Dendritic cell treated with granulocyte-macrophage colony-stimulating factor and Interleukin-4, amounts not matched to agents 40 ng/mL and 50 ng/mL, for 4 days (primary cell): ENCODE measurements around the gene KATNAL2.
A peak's percentile ranks its signal among the peaks of the same experiment; 100 is the strongest.

ENCODE experiments used
- H3K27ac Mint-ChIP-seq: one replicate; pipeline ENCODE4 v1.8.0; 2022; ENCODE audit warnings: mild to moderate bottlenecking, mixed read lengths
- H3K27me3 Mint-ChIP-seq: one replicate; pipeline ENCODE4 v1.8.0; 2022; ENCODE audit warnings: mild to moderate bottlenecking, mixed read lengths
- H3K36me3 Mint-ChIP-seq: one replicate; pipeline ENCODE4 v1.8.0; 2022; ENCODE audit warnings: low read depth, mixed read lengths
- H3K4me1 Mint-ChIP-seq: one replicate; pipeline ENCODE4 v1.8.0; 2022; ENCODE audit warnings: low read depth, mixed read lengths
- H3K4me3 Mint-ChIP-seq: one replicate; pipeline ENCODE4 v1.8.0; 2022; ENCODE audit warnings: mild to moderate bottlenecking, moderate library complexity, mixed read lengths
- H3K9me3 Mint-ChIP-seq: one replicate; pipeline ENCODE4 v1.8.0; 2022; ENCODE audit warnings: mixed read lengths
- intact Hi-C: fragments of 100-400 bp; cut with micrococcal nuclease; formaldehyde crosslinking; loops from one replicate; pipeline ENCODE4 v1.15.0; 2022

Gene KATNAL2

GRCh38 chr18:47095810-47096209 is 178.4 kb downstream of the KATNAL2 start:
- Mint-ChIP-seq H3K9me3 (no peaks in the 10 kb centered on the region), H3K4me3 (no peak overlapping the region), H3K4me1 (no peaks in the 10 kb centered on the region), H3K27me3 (no peaks in the 10 kb centered on the region), H3K27ac (no peak overlapping the region), H3K36me3 (peaks cover 8% of the 10 kb centered on the region)
- intact Hi-C loops, result no loop called here

GRCh38 chr18:47100212-47100831 is 182.9 kb downstream of the KATNAL2 start:
- Mint-ChIP-seq H3K4me3 (no peak overlapping the region), H3K36me3 (peaks cover 21% of the 10 kb centered on the region), H3K27me3 (no peaks in the 10 kb centered on the region), H3K4me1 (no peaks in the 10 kb centered on the region), H3K27ac (no peak overlapping the region), H3K9me3 (no peaks in the 10 kb centered on the region)
- intact Hi-C loops, result loop anchor here (2.0 kb wide), 1 partner anchor 104 kb away; no protein-coding TSS in a partner anchor

DNA sequence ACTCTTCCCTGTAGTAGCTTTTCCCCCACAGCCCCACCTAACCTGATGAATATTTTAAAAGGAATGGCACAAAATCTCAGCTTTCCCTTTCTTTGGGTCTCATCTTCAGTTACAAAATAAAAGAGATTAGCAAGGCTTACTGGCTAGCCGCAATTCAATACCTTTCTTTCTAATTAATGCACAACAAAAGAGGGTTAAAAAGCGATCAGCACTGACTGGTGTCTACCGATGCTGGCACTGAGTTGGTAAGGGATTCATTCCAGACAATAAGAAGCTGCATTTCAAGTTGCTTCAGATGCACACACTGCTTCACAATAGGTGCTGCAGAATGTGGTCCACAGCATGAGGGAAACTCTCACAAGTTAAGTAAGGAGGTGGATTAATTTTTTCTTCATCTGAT is 191.0 kb downstream of the KATNAL2 start:
- H3K4me3 Mint-ChIP-seq, result no peak overlapping the region
- intact Hi-C loops, result no loop called here
- H3K27ac Mint-ChIP-seq, result no peak overlapping the region
- H3K36me3 Mint-ChIP-seq, result peaks cover 84% of the 10 kb centered on the region
- no peaks in the 10 kb centered on the region for H3K4me1 Mint-ChIP-seq
- no peaks in the 10 kb centered on the region for H3K9me3 Mint-ChIP-seq
- H3K27me3 Mint-ChIP-seq, result no peaks in the 10 kb centered on the region

GRCh38 chr18:47108998-47109405 is 191.6 kb downstream of the KATNAL2 start:
- no peaks in the 10 kb centered on the region for H3K4me1 Mint-ChIP-seq
- H3K9me3 Mint-ChIP-seq, result no peaks in the 10 kb centered on the region
- no peak overlapping the region for H3K4me3 Mint-ChIP-seq
- intact Hi-C loops, result no loop called here
- H3K27ac Mint-ChIP-seq, result no peak overlapping the region
- peaks cover 85% of the 10 kb centered on the region for H3K36me3 Mint-ChIP-seq
- H3K27me3 Mint-ChIP-seq, result no peaks in the 10 kb centered on the region

DNA sequence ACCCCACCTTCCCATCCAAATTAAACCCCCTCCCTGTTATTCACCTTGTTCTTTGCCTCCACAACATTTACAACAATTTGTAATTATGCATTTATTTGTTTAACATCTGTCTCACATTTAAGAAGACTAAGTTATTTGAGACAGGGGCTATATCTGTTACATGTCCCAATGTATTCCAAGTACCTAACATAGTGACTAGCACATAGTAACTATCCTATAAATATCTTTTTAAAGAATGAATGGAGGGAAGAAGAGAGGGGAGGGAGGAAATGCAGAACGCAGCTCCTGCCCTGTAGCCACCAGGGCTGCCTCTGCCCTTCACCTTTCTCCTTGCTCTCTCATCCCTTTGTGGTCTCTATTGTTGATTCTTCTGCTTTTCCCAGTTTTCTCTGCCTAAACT is 192.3 kb downstream of the KATNAL2 start:
- Mint-ChIP-seq H3K27ac (peak overlapping the region; percentile 41), H3K9me3 (no peaks in the 10 kb centered on the region), H3K27me3 (no peaks in the 10 kb centered on the region), H3K36me3 (peaks cover 84% of the 10 kb centered on the region), H3K4me3 (no peak overlapping the region), H3K4me1 (no peaks in the 10 kb centered on the region)
- intact Hi-C loops, result no loop called here

GRCh38 chr18:47110492-47111274 is 193.3 kb downstream of the KATNAL2 start:
- H3K27me3 Mint-ChIP-seq, result no peaks in the 10 kb centered on the region
- no peak overlapping the region for H3K27ac Mint-ChIP-seq
- H3K4me1 Mint-ChIP-seq, result no peaks in the 10 kb centered on the region
- no peak overlapping the region for H3K4me3 Mint-ChIP-seq
- no peaks in the 10 kb centered on the region for H3K9me3 Mint-ChIP-seq
- peaks cover 92% of the 10 kb centered on the region for H3K36me3 Mint-ChIP-seq
- intact Hi-C loops, result no loop called here

DNA sequence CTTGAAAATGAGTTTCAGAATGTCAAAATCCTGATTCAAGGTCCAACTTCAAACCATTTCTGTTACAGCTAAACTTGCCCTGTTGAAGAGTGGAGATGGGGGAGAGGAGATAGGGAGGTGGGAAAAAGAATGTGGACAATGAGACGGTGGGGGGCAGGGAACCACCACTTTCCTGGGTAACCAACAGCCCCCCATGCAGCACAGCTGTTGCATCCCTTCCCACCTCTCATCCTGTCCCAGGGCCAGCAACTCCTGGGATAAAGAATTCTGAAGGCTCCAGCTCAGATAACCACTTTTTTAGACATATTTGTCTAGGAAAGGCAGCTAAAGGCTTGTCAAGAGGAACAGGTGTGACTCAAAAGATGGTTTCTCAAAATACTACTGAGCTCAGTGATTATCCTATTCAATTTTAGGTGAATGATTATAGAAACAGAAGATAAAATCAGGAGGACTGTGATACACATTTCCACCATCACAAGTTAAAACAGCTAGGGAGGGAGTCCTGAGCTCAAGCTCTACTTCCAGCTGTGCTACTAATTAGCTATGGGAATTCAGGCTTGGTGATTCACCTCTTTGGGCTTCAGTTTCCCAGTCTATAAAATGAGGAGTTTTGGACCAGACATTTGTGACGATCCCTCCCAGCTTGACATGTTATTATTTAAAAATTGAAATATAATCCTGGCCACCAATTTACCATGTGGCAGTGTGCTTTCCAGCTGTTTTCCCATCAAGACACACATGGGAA is 196.6 kb downstream of the KATNAL2 start:
- intact Hi-C loops, result no loop called here
- Mint-ChIP-seq H3K27ac (no peak overlapping the region), H3K4me1 (no peaks in the 10 kb centered on the region), H3K9me3 (no peaks in the 10 kb centered on the region), H3K27me3 (no peaks in the 10 kb centered on the region), H3K4me3 (no peak overlapping the region), H3K36me3 (peaks cover 81% of the 10 kb centered on the region)

DNA sequence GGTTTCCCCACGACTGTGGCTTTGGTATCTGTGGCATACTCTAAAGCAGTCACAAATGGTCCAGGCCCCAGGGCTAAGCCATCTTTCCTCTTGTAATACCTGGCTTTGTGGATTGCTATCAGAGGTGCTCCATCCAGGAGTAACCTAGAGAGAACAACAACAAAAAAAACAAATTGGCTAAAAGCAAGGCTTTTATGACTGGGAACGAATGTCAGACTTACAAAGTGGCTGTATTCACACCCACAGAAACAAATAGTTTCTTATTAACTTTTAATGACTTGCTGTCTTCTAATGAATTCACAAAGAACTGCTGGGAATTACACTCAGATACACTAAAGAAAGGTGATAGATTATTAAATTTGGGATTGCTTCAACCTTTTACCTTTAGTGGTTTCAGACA is 197.8 kb downstream of the KATNAL2 start:
- Mint-ChIP-seq H3K4me1 (no peaks in the 10 kb centered on the region), H3K9me3 (no peaks in the 10 kb centered on the region), H3K27me3 (no peaks in the 10 kb centered on the region), H3K27ac (no peak overlapping the region), H3K4me3 (no peak overlapping the region), H3K36me3 (peaks cover 80% of the 10 kb centered on the region)
- intact Hi-C loops, result no loop called here

- intact Hi-C loops, result no loop called here
- Mint-ChIP-seq H3K27me3 (no peaks in the 10 kb centered on the region), H3K4me1 (no peaks in the 10 kb centered on the region), H3K36me3 (peaks cover 76% of the 10 kb centered on the region), H3K27ac (no peak overlapping the region), H3K9me3 (no peaks in the 10 kb centered on the region), H3K4me3 (no peak overlapping the region)
Observed at GRCh38 chr18:47118981-47119380, 201.6 kb downstream of the KATNAL2 start.

GRCh38 chr18:47120428-47120827 is 203.0 kb downstream of the KATNAL2 start:
- peaks cover 77% of the 10 kb centered on the region for H3K36me3 Mint-ChIP-seq

GRCh38 chr18:47121146-47121545 is 203.7 kb downstream of the KATNAL2 start:
- Mint-ChIP-seq H3K4me1 (no peaks in the 10 kb centered on the region), H3K27me3 (no peaks in the 10 kb centered on the region), H3K9me3 (no peaks in the 10 kb centered on the region), H3K4me3 (no peak overlapping the region), H3K27ac (no peak overlapping the region), H3K36me3 (peaks cover 73% of the 10 kb centered on the region)
- intact Hi-C loops, result no loop called here

More at GRCh38 chr18:47120428-47120827, 203.0 kb downstream of the KATNAL2 start:
- no peaks in the 10 kb centered on the region for H3K9me3 Mint-ChIP-seq
- intact Hi-C loops, result no loop called here
- no peaks in the 10 kb centered on the region for H3K4me1 Mint-ChIP-seq
- no peak overlapping the region for H3K27ac Mint-ChIP-seq
- no peaks in the 10 kb centered on the region for H3K27me3 Mint-ChIP-seq
- H3K4me3 Mint-ChIP-seq, result no peak overlapping the region

DNA sequence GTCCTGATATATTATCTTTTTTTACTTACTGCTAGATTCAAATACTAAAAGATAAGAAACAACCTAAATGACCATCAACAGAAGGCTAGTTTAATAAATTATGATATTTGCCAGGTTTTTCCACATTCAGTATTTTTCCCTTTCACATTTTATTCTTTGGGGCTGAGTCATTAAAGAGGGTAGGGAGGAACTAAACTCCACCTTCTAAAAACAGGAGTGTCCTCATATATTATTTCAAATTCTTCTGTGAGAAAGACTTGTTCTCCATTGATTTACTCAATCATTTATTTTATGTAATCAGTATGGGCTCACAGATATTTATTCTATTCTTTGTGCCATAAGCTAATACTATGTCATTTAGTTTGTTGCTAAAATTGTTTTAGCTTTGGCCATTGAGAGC is 223.9 kb downstream of the KATNAL2 start:
- peaks cover 21% of the 10 kb centered on the region for H3K36me3 Mint-ChIP-seq
- H3K4me3 Mint-ChIP-seq, result no peak overlapping the region
- no peaks in the 10 kb centered on the region for H3K9me3 Mint-ChIP-seq
- no peak overlapping the region for H3K27ac Mint-ChIP-seq
- no peaks in the 10 kb centered on the region for H3K27me3 Mint-ChIP-seq
- H3K4me1 Mint-ChIP-seq, result no peaks in the 10 kb centered on the region
- intact Hi-C loops, result no loop called here

GRCh38 chr18:47143153-47143552 is 225.8 kb downstream of the KATNAL2 start:
- no peaks in the 10 kb centered on the region for H3K4me1 Mint-ChIP-seq
- H3K9me3 Mint-ChIP-seq, result no peaks in the 10 kb centered on the region
- H3K27me3 Mint-ChIP-seq, result no peaks in the 10 kb centered on the region
- intact Hi-C loops, result no loop called here
- no peak overlapping the region for H3K4me3 Mint-ChIP-seq
- H3K36me3 Mint-ChIP-seq, result peaks cover 13% of the 10 kb centered on the region
- H3K27ac Mint-ChIP-seq, result no peak overlapping the region

DNA sequence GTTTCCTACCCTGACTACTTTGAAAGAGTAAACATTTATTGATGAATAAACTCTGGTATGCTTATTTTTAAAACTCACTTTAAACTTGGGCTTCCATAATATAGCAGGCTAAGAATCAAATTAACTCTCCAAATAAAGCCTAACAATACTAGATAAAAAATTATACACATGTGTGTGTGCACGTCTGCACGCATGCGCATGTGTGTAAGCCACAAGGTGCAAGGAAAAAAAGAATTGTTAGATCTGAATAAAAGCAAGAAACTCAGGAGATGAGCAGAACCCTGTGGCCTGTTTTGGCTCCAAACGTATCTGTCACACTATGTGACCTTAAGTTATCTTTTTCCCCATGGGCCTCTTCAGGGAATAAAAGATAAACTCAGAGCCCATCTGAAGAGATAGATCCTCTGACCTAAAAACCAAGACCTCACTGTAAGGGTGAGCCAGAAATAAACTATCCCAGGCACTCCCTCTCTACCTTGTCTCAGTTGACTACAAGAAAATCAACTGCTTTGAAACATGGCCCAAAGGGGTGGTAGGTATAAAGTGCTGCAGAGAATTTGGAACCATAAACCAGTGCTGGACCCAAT is 226.6 kb downstream of the KATNAL2 start:
- Mint-ChIP-seq H3K27ac (no peak overlapping the region), H3K4me1 (peaks cover 7% of the 10 kb centered on the region), H3K9me3 (no peaks in the 10 kb centered on the region), H3K27me3 (no peaks in the 10 kb centered on the region), H3K36me3 (peaks cover 11% of the 10 kb centered on the region), H3K4me3 (no peak overlapping the region)
- intact Hi-C loops, result no loop called here
